NB4 (cell line): Measurements from ENCODE around the gene SDC3.
"Not testable (repeated sequence)": the region's sequence is repeated elsewhere in the genome, so short reads cannot be mapped to it uniquely, and the experiment has no call there.

Experiments
- DNase-seq: peaks from one replicate; pipeline ENCODE4 v3.0.0; 2010; ENCODE audit warnings: low read depth
- H3K4me3 ChIP-seq: one replicate; pipeline ENCODE4 v1.5.1; 2011; ENCODE audit warnings: mild to moderate bottlenecking, low read depth, low read length, moderate library complexity
- CTCF ChIP-seq: IDR thresholded peaks from one replicate; pipeline ENCODE4 v1.5.1; 2012; ENCODE audit warnings: low read depth, low read length
- MAX ChIP-seq: IDR thresholded peaks from 2 replicates; pipeline ENCODE4 v1.6.1; 2011; ENCODE audit warnings: low read depth, low read length
- MYC ChIP-seq: IDR thresholded peaks from 2 replicates; pipeline ENCODE4 v1.6.1; 2011; ENCODE audit warnings: low read depth, low read length
- POLR2A ChIP-seq: IDR thresholded peaks from 2 replicates; pipeline ENCODE4 v1.6.1; 2011; ENCODE audit warnings: mild to moderate bottlenecking; ENCODE audit not compliant: insufficient read length; ENCODE audit errors: extremely low read depth

The SDC3 gene

GRCh38 chr1:30940541-30940940 lies 32.0 kb upstream of the SDC3 start:
- TF ChIP-seq MAX (no peak), CTCF (no peak), POLR2A (no peak), MYC (no peak)
- no peak for DNase-seq
- no peak overlapping the region for H3K4me3 ChIP-seq

- no peak for TF ChIP-seq CTCF
- DNase-seq: no peak
- no peak overlapping the region for H3K4me3 ChIP-seq
Measured at GRCh38 chr1:30936541-30937171, 28.1 kb upstream of the SDC3 start.

- H3K4me3 ChIP-seq, DNase-seq: not testable (repeated sequence)
Measured at GRCh38 chr1:30935758-30936157, 27.2 kb upstream of the SDC3 start.

- no peak for DNase-seq
- no peak for TF ChIP-seq POLR2A
Measured at GRCh38 chr1:30934613-30935012, 26.1 kb upstream of the SDC3 start.

GRCh38 chr1:30933874-30934252 lies 25.3 kb upstream of the SDC3 start:
- no peak overlapping the region for H3K4me3 ChIP-seq
- no peak for DNase-seq
- TF ChIP-seq CTCF: no peak
- no peak for TF ChIP-seq MAX
- no peak for TF ChIP-seq MYC
- no peak for TF ChIP-seq POLR2A

More at GRCh38 chr1:30934613-30935012, 26.1 kb upstream of the SDC3 start:
- no peak overlapping the region for H3K4me3 ChIP-seq

GRCh38 chr1:30930631-30931173 lies 22.1 kb upstream of the SDC3 start:
- no peak for DNase-seq
- TF ChIP-seq MAX (no peak), MYC (no peak), CTCF (no peak), POLR2A (no peak)
- no peak overlapping the region for H3K4me3 ChIP-seq

GRCh38 chr1:30929944-30930525 lies 21.5 kb upstream of the SDC3 start:
- TF ChIP-seq CTCF (no peak), MYC (no peak), POLR2A (no peak), MAX (no peak)
- DNase-seq: no peak
- H3K4me3 ChIP-seq: no peak overlapping the region
